CD4-positive, alpha-beta memory T cell (primary cell): Measurements from ENCODE around the gene TMEM62. TPM values are rescaled to one million over a fixed set of nuclear protein-coding genes. Genes with fewer than 3 reads are reported as not detected.
"Not testable (repeated sequence)": the region's sequence is repeated elsewhere in the genome, so short reads cannot be mapped to it uniquely, and the experiment has no call there.

Source experiments
- CTCF ChIA-PET: fragments of 350-600 bp; sonication (Branson Sonifier 250); formaldehyde crosslinking; loops from one replicate; lab custom pipeline; 2021; ENCODE audit warnings: inconsistent platforms; ENCODE audit not compliant: partially characterized antibody; lab: Charles Lee
- POLR2A ChIA-PET: fragments of 350-600 bp; sonication (Branson Sonifier 250); formaldehyde crosslinking; loops from one replicate; lab custom pipeline; 2021; ENCODE audit not compliant: partially characterized antibody; lab: Charles Lee
- DNase-seq, 5 donors: peaks; one replicate each; pipeline versions ENCODE4 v3.0.0 to v3.0.0-alpha.2; 2020 to 2022; ENCODE audit warnings: mixed read lengths in 1 of 5
- H3K27ac ChIP-seq: one replicate; pipeline ENCODE4 v1.7.0; 2013; ENCODE audit warnings: low read depth, low read length
- H3K27me3 ChIP-seq: 2 replicates; pipeline ENCODE4 v1.7.0; 2013; ENCODE audit warnings: mild to moderate bottlenecking, low read length, moderate library complexity; ENCODE audit not compliant: insufficient read depth
- H3K36me3 ChIP-seq: 2 replicates; pipeline ENCODE4 v1.7.0; 2013; ENCODE audit warnings: mild to moderate bottlenecking, low read length, moderate library complexity; ENCODE audit not compliant: insufficient read depth
- H3K4me1 ChIP-seq: 2 replicates; pipeline ENCODE4 v1.7.0; 2013; ENCODE audit warnings: mild to moderate bottlenecking, low read length, moderate library complexity; ENCODE audit not compliant: insufficient read depth
- H3K4me3 ChIP-seq, 2 donors: one replicate each; pipeline ENCODE4 v1.7.0; 2013; ENCODE audit warnings: low read length in 2 of 2, mild to moderate bottlenecking in 1 of 2
- H3K9me3 ChIP-seq, 2 donors: one replicate each; pipeline ENCODE4 v1.7.0; 2013; ENCODE audit warnings: low read length in 2 of 2, control low read depth in 1 of 2; ENCODE audit not compliant: control insufficient read depth in 1 of 2
- H3K27ac Mint-ChIP-seq, 7 donors: one replicate each; pipeline ENCODE4 v1.8.0; 2020 to 2021; ENCODE audit warnings: mixed read lengths in 7 of 7, mild to moderate bottlenecking in 6 of 7, inconsistent platforms in 3 of 7, moderate library complexity in 3 of 7
- H3K27me3 Mint-ChIP-seq, 2 donors: one replicate each; pipeline ENCODE4 v1.8.0; 2020 to 2021; ENCODE audit warnings: mixed read lengths in 2 of 2
- H3K36me3 Mint-ChIP-seq, 2 donors: one replicate each; pipeline ENCODE4 v1.8.0; 2020 to 2021; ENCODE audit warnings: mixed read lengths in 2 of 2, inconsistent platforms in 1 of 2, mild to moderate bottlenecking in 1 of 2
- H3K4me1 Mint-ChIP-seq, 4 donors: one replicate each; pipeline ENCODE4 v1.8.0; 2020 to 2021; ENCODE audit warnings: mixed read lengths in 4 of 4, mild to moderate bottlenecking in 1 of 4
- H3K4me3 Mint-ChIP-seq, 8 donors: one replicate each; pipeline ENCODE4 v1.8.0; 2020 to 2021; ENCODE audit warnings: mixed read lengths in 8 of 8, mild to moderate bottlenecking in 7 of 8, moderate library complexity in 6 of 8, inconsistent platforms in 3 of 8
- H3K9me3 Mint-ChIP-seq, 8 donors: one replicate each; pipeline ENCODE4 v1.8.0; 2020 to 2021; ENCODE audit warnings: mixed read lengths in 8 of 8, mild to moderate bottlenecking in 5 of 8, inconsistent platforms in 3 of 8, moderate library complexity in 1 of 8
- intact Hi-C: fragments of 100-400 bp; cut with micrococcal nuclease; formaldehyde crosslinking; loops from one replicate; pipeline ENCODE4 v1.15.1; 2023
- polyA plus RNA-seq, 2 donors: library from polyadenylated mRNA; unstranded; fragments of 300-500 nt; fragmentation: Illumina TruSeq; gene quantifications; one replicate each; pipeline ENCODE4 v1.2.3, GENCODE V29; 2021
- total RNA-seq, 2 experiments: library from RNA; stranded (reverse); gene quantifications; one replicate each; pipeline ENCODE4 v1.2.3, GENCODE V29; 2021

TMEM62 gene
- total and polyA plus RNA-seq, 4 experiments from 2014 or later, result 3.2 to 17.4 (median 12.1) TPM

DNA sequence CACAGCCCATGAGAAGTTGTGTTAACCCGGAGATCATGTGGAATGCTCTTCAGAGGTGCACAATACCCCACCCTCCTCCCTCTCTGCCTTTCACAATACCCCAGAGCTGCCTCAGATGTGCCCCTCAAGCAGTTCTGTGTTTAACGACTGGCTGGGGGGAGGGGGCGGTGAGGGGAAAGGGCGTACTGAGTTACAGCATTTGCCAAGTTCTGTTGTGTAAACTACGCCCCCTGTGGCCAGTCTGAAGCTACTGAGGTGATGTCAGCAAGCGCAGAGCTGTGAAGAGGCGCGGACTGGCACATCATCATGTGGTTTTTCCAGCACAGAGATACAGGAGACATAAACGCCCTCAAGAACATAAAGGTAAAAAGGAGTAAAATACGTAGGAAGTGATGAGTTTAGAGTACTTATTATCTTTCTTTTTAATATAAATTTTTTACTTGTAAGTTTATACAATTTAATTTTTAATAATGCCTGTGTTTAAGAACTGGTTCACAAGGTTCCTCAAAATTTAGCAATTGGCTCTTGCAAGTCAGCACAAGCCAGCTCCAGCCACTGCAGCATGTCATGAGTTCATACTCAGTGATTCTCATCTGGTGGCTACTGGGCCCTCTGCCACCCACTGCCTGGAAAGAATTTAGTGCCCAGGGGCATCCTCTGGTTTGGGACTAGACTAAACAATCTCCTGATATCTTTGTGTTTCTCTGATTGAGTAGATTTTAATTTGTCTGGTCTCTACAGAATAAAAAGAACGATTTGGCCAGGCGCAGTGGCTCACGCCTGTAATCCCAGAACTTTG is 85.7 kb downstream of the TMEM62 start:
- H3K36me3 Mint-ChIP-seq, result no peaks in the 10 kb centered on the region
- peaks cover 0 to 1% (median 0%) of the 10 kb centered on the region in 4 donors for H3K4me1 Mint-ChIP-seq
- intact Hi-C loops, result no loop called here
- no peak overlapping the region for H3K27ac Mint-ChIP-seq
- H3K4me3 Mint-ChIP-seq, result no peak overlapping the region
- POLR2A ChIA-PET, result no interaction called here
- H3K4me1 ChIP-seq, result no peaks in the 10 kb centered on the region
- DNase-seq, result no peak
- H3K27ac ChIP-seq, result no peak overlapping the region
- H3K4me3 ChIP-seq, result no peak overlapping the region
- CTCF ChIA-PET, result no interaction called here
- H3K27me3 Mint-ChIP-seq, result peaks cover 7 to 9% of the 10 kb centered on the region in 2 donors
- H3K27me3 ChIP-seq, result no peaks in the 10 kb centered on the region
- H3K9me3 ChIP-seq, result no peaks in the 10 kb centered on the region
- H3K9me3 Mint-ChIP-seq, result no peaks in the 10 kb centered on the region
- no peaks in the 10 kb centered on the region for H3K36me3 ChIP-seq

GRCh38 chr15:43219929-43220928 is 86.8 kb downstream of the TMEM62 start:
- peak overlapping the region in 1 of 7 donors; percentile 60 for H3K27ac Mint-ChIP-seq

GRCh38 chr15:43220991-43221403 is 87.6 kb downstream of the TMEM62 start, which contains the start of gene EPB42:
EPB42 (minus strand) TSS chr15:43221018; CDS start chr15:43220825, 193 bp downstream.
- H3K9me3 Mint-ChIP-seq, result no peaks in the 10 kb centered on the region
- no peak within 1 kb of the TSS for H3K27ac ChIP-seq
- no peaks in the 10 kb centered on the region for H3K36me3 ChIP-seq
- no peaks in the 10 kb centered on the region for H3K36me3 Mint-ChIP-seq
- H3K27me3 ChIP-seq, result no peaks in the 10 kb centered on the region
- H3K4me1 Mint-ChIP-seq, result peaks cover 0 to 7% (median 5%) of the 10 kb centered on the region in 4 donors
- peak within 1 kb of the TSS in 1 of 7 donors; percentile 60 for H3K27ac Mint-ChIP-seq
- peaks cover 10 to 11% of the 10 kb centered on the region in 2 donors for H3K27me3 Mint-ChIP-seq
- POLR2A ChIA-PET, result no interaction called here
- no peak within 1 kb of the TSS for H3K4me3 Mint-ChIP-seq
- CTCF ChIA-PET, result interaction anchor here (0.7 kb wide), 2 partner anchors 1367 to 1372 kb away, joined by 3 to 6 read pairs; no protein-coding TSS in a partner anchor
- no peaks in the 10 kb centered on the region for H3K4me1 ChIP-seq
- H3K4me3 ChIP-seq, result no peak within 1 kb of the TSS
- no peak for DNase-seq
- H3K9me3 ChIP-seq, result no peaks in the 10 kb centered on the region
- intact Hi-C loops, result no loop called here

More at GRCh38 chr15:43219929-43220928, 86.8 kb downstream of the TMEM62 start:
- no peaks in the 10 kb centered on the region for H3K9me3 Mint-ChIP-seq
- Histone ChIP-seq H3K9me3 (no peaks in the 10 kb centered on the region), H3K27me3 (no peaks in the 10 kb centered on the region), H3K4me3 (no peak overlapping the region), H3K27ac (no peak overlapping the region), H3K4me1 (no peaks in the 10 kb centered on the region), H3K36me3 (no peaks in the 10 kb centered on the region)
- intact Hi-C loops, result no loop called here
- CTCF ChIA-PET, result no interaction called here
- peaks cover 8 to 9% of the 10 kb centered on the region in 2 donors for H3K27me3 Mint-ChIP-seq
- H3K4me3 Mint-ChIP-seq, result no peak overlapping the region
- POLR2A ChIA-PET, result no interaction called here
- H3K36me3 Mint-ChIP-seq, result no peaks in the 10 kb centered on the region
- DNase-seq, result no peak
- peaks cover 0 to 3% (median 0%) of the 10 kb centered on the region in 4 donors for H3K4me1 Mint-ChIP-seq

DNA sequence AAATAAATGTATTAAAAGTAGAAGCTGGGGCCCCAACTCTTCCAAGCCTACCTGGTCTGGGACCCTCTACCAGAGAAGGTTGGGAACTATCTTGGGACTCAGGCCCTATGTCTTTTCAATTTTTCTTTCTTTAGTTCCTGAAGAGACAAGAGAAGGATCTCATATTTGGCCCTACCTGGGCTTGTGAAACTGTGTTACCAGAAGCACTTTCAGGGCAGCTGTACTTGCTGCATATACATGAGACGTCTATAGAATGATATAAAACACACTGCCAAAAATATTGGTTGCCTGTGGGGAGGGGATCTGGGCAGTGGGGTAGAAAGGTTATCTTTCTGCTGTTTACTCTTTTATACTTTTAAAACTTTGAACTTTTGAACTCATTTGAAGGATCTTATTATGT is 88.0 kb downstream of the TMEM62 start:
- no peak for DNase-seq
- Histone ChIP-seq H3K27me3 (no peaks in the 10 kb centered on the region), H3K4me3 (no peak overlapping the region), H3K27ac (no peak overlapping the region), H3K4me1 (no peaks in the 10 kb centered on the region), H3K36me3 (no peaks in the 10 kb centered on the region), H3K9me3 (no peaks in the 10 kb centered on the region)
- Mint-ChIP-seq H3K9me3 (no peaks in the 10 kb centered on the region), H3K27me3 (peaks cover 10 to 11% of the 10 kb centered on the region in 2 donors), H3K4me1 (peaks cover 0 to 8% (median 5%) of the 10 kb centered on the region in 4 donors), H3K4me3 (no peak overlapping the region), H3K27ac (no peak overlapping the region), H3K36me3 (no peaks in the 10 kb centered on the region)
- POLR2A ChIA-PET, result no interaction called here
- CTCF ChIA-PET, result interaction anchor here (0.7 kb wide), 2 partner anchors 1367 to 1371 kb away, joined by 3 to 6 read pairs; no protein-coding TSS in a partner anchor
- intact Hi-C loops, result no loop called here

- H3K4me1 ChIP-seq, result no peaks in the 10 kb centered on the region
- no peaks in the 10 kb centered on the region for H3K27me3 ChIP-seq
- H3K4me3 Mint-ChIP-seq, result no peak overlapping the region
- H3K9me3 Mint-ChIP-seq, result no peaks in the 10 kb centered on the region
- H3K4me3 ChIP-seq, result no peak overlapping the region
- CTCF ChIA-PET, result interaction anchor here (0.6 to 3.5 kb wide), 25 partner anchors 8 to 995 kb away, joined by 3 to 82 read pairs (median 4); partner anchors contain the start of gene LCMT2
- no peak overlapping the region for H3K27ac ChIP-seq
- peak overlapping the region in 1 of 7 donors; percentile 43 for H3K27ac Mint-ChIP-seq
- POLR2A ChIA-PET, result interaction anchor here (0.5 to 1.6 kb wide), 2 partner anchors 60 to 101 kb away, joined by 3 to 12 read pairs; no protein-coding TSS in a partner anchor
- peak; percentile 45 to 61 (median 52) for DNase-seq
- H3K36me3 Mint-ChIP-seq, result no peaks in the 10 kb centered on the region
- no peaks in the 10 kb centered on the region for H3K9me3 ChIP-seq
- intact Hi-C loops, result no loop called here
- H3K36me3 ChIP-seq, result no peaks in the 10 kb centered on the region
- peaks cover 4 to 10% of the 10 kb centered on the region in 2 donors for H3K27me3 Mint-ChIP-seq
- peaks cover 0 to 8% (median 4%) of the 10 kb centered on the region in 4 donors for H3K4me1 Mint-ChIP-seq
Measured at GRCh38 chr15:43225201-43225949, 92.0 kb downstream of the TMEM62 start.

GRCh38 chr15:43225950-43226255 is 92.5 kb downstream of the TMEM62 start:
- intact Hi-C loops, H3K36me3 ChIP-seq, H3K4me3 Mint-ChIP-seq, H3K36me3 Mint-ChIP-seq, H3K4me3 ChIP-seq, H3K27ac ChIP-seq, H3K9me3 ChIP-seq, H3K4me1 ChIP-seq, H3K9me3 Mint-ChIP-seq, DNase-seq, H3K27ac Mint-ChIP-seq, H3K4me1 Mint-ChIP-seq, H3K27me3 ChIP-seq: not testable (repeated sequence)
- peaks cover 3 to 10% of the 10 kb centered on the region in 2 donors for H3K27me3 Mint-ChIP-seq
- POLR2A ChIA-PET, result interaction anchor here (1.6 kb wide), 1 partner anchor 60 kb away, joined by 12 read pairs; no protein-coding TSS in a partner anchor
- CTCF ChIA-PET, result interaction anchor here (0.6 to 3.5 kb wide), 25 partner anchors 8 to 288 kb away, joined by 3 to 82 read pairs (median 4); partner anchors contain the start of gene LCMT2
